Thoracic aorta (tissue), 2 donors: Measurements from ENCODE around the gene PEX5. TPM values are rescaled to one million over a fixed set of nuclear protein-coding genes. Genes with fewer than 3 reads are reported as not detected.

ENCODE experiments used
- ATAC-seq: fragments of 150-250 bp; one replicate; pipeline ENCODE4 v1.8.0; 2017; ENCODE audit warnings: low read depth; ENCODE audit not compliant: insufficient number of reproducible peaks, low FRiP score
- DNase-seq: peaks from one replicate; pipeline ENCODE4 v3.0.0-alpha.2; 2020; ENCODE audit warnings: low spot score
- H3K27ac ChIP-seq, 2 donors: fragments of 200-600 bp; sonication (generic); 1 replicate in 1 of 2; 2 replicates in 1 of 2; pipeline ENCODE4 v1.5.1; 2016; ENCODE audit warnings: mild to moderate bottlenecking in 2 of 2, moderate library complexity in 2 of 2
- H3K27me3 ChIP-seq: fragments of 200-600 bp; sonication (generic); replicated peaks from 2 replicates; pipeline ENCODE4 v1.6.0; 2016; ENCODE audit warnings: mild to moderate bottlenecking; ENCODE audit not compliant: insufficient read depth
- H3K36me3 ChIP-seq: fragments of 200-600 bp; sonication (generic); one replicate; pipeline ENCODE4 v1.5.1; 2016
- H3K4me1 ChIP-seq, 2 donors: fragments of 200-600 bp; sonication (generic); 1 replicate in 1 of 2; 2 replicates in 1 of 2; pipeline versions ENCODE4 v1.5.1 to v1.6.0; 2016; ENCODE audit warnings: low read depth in 2 of 2, mild to moderate bottlenecking in 1 of 2; ENCODE audit not compliant: control insufficient read depth in 1 of 2
- H3K4me3 ChIP-seq: fragments of 200-600 bp; sonication (generic); 2 replicates; pipeline ENCODE4 v1.5.1; 2016; ENCODE audit warnings: mild to moderate bottlenecking
- H3K9me3 ChIP-seq: fragments of 200-600 bp; sonication (generic); 2 replicates; pipeline ENCODE4 v1.5.1; 2016
- CTCF ChIP-seq: fragments of 200-600 bp; sonication (generic); IDR thresholded peaks from one replicate; pipeline ENCODE4 v1.5.1; 2019; ENCODE audit warnings: antibody characterized with exemption
- total RNA-seq, 2 donors: library from RNA; depleted of rRNA; stranded (reverse); fragments of >200 nt; gene quantifications; one replicate each; pipeline versions ENCODE4 v1.1.0 to v1.2.3, GENCODE V29; 2016

Gene PEX5
- total RNA-seq, 2 donors from 2014 or later = 34.5 to 42.2 TPM

GRCh38 chr12:7169951-7170350 lies 19.5 kb upstream of the PEX5 start:
- Histone ChIP-seq H3K4me3 (no peak overlapping the region), H3K4me1 (no peaks in the 10 kb centered on the region), H3K36me3 (no peaks in the 10 kb centered on the region), H3K27ac (no peak overlapping the region), H3K27me3 (no peaks in the 10 kb centered on the region), H3K9me3 (no peaks in the 10 kb centered on the region)
- DNase-seq = no peak
- ATAC-seq = no peak
- TF ChIP-seq CTCF = no peak

GRCh38 chr12:7171854-7172253 lies 17.6 kb upstream of the PEX5 start:
- H3K36me3 ChIP-seq = no peaks in the 10 kb centered on the region
- ATAC-seq (no peak), DNase-seq (no peak)
- no peak overlapping the region for H3K4me3 ChIP-seq
- TF ChIP-seq CTCF = no peak
- H3K27ac ChIP-seq = no peak overlapping the region
- no peaks in the 10 kb centered on the region for H3K4me1 ChIP-seq
- no peaks in the 10 kb centered on the region for H3K9me3 ChIP-seq
- H3K27me3 ChIP-seq = no peaks in the 10 kb centered on the region

DNA sequence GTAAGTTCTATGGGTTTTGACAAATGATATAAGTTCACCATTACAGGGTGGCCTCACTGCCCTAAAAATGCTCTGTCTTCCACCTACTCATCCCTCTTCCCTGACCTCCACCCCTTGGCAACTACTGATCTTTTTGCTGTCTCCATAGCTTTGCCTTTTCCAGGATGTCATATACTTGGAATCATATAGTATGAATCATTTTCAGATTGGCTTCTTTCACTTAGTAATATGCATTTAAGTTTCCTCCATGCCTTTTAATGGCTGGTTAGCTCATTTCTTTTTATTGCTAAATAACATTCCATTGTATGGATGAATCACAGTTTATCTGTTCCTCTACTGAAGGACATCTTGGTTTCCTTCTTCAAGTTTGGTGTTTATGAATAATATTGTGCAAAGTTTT lies 14.0 kb upstream of the PEX5 start:
- no peak overlapping the region for H3K27ac ChIP-seq
- H3K9me3 ChIP-seq = no peaks in the 10 kb centered on the region
- DNase-seq (no peak), ATAC-seq (no peak)
- no peak for TF ChIP-seq CTCF
- H3K4me1 ChIP-seq = no peaks in the 10 kb centered on the region
- no peaks in the 10 kb centered on the region for H3K36me3 ChIP-seq
- H3K4me3 ChIP-seq = no peak overlapping the region
- no peaks in the 10 kb centered on the region for H3K27me3 ChIP-seq

GRCh38 chr12:7176595-7176994 lies 12.9 kb upstream of the PEX5 start:
- Histone ChIP-seq H3K36me3 (no peaks in the 10 kb centered on the region), H3K4me1 (no peaks in the 10 kb centered on the region), H3K9me3 (no peaks in the 10 kb centered on the region), H3K27ac (no peak overlapping the region), H3K4me3 (no peak overlapping the region), H3K27me3 (no peaks in the 10 kb centered on the region)
- DNase-seq (no peak), ATAC-seq (no peak)
- no peak for TF ChIP-seq CTCF

DNA sequence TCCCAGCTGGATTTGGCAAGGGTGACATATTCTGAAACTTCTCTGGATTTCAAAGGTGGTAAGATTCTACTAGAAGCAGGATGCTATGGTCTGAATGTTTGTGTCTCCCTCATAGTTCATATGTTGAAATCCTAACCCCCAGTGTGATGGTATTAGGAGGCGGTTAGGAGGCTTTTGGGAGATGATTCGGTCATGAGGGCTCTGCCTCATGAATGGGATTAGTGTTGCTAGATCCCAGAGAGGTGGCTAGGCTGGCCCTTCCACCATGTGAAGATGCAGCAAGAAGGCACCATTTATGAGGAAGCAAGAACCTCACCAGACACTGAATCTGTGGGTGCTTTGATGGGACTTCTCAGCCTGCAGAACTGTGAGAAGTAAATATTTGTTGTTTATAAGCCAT lies 11.0 kb upstream of the PEX5 start:
- Histone ChIP-seq H3K4me3 (no peak overlapping the region), H3K27me3 (no peaks in the 10 kb centered on the region), H3K4me1 (no peaks in the 10 kb centered on the region), H3K9me3 (no peaks in the 10 kb centered on the region), H3K27ac (no peak overlapping the region), H3K36me3 (no peaks in the 10 kb centered on the region)
- ATAC-seq (no peak), DNase-seq (no peak)
- TF ChIP-seq CTCF = no peak
